Measurements from ENCODE around the gene RBAK. TPM values are rescaled to one million over a fixed set of nuclear protein-coding genes. Genes with fewer than 3 reads are reported as not detected.

Gene RBAK
- total RNA-seq, 1 donor from 2014 or later, result 24.5 TPM

DNA sequence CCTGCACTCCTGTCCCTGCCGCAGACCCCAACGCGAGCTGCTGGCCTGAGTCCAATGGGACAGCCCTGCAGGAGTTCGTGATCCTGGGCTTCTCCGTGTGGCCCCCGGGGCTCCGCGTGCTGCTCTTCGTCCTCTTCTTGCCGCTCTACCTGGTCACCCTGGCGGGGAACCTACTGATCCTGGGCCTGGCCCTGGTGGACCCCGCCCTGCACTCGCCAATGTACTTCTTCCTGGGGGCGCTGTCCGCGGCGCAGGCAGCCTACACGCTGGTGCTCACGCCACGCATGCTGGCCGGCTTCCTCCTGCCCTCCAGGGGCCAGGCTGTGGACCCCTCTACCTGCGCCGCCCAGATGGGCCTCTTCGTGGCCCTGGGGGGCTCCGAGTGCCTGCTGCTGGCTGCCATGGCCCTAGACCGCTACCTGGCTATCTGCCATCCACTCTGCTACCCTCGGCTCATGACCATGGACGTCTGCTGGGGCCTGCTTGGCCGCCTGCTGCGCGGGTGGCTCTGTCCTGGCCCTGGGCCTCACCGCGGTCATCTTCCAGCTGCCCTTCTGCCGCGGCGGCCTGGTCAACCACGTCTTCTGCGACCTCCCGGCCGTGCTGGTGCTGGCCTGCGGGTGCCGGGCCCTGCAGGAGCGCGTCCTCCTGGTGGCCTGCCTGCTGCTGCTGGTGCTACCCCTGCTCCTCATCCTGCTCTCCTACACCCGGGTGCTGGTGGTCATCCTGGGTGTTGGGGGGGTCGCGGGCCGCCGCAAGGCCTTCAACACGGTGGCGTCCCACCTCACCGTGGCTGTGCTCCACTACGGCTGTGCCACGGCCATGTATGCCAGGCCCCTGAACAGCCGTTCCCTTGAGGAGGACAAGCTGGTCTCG is 71.7 kb downstream of the RBAK start:
- Mint-ChIP-seq H3K4me1 (no peaks in the 10 kb centered on the region), H3K36me3 (no peaks in the 10 kb centered on the region), H3K9me3 (peaks cover 3% of the 10 kb centered on the region), H3K27me3 (ENCODE audit: insufficient read depth, low read depth) (peaks cover 2% of the 10 kb centered on the region), H3K27ac (no peak overlapping the region), H3K4me3 (no peak overlapping the region)
- H3K4me3 ChIP-seq, result no peak overlapping the region
- H2AFZ ChIP-seq (replicated peaks), result no peak overlapping the region
- no peaks in the 10 kb centered on the region for H3K4me1 ChIP-seq
- no peaks in the 10 kb centered on the region for H3F3A ChIP-seq (ENCODE audit: low read depth)
- no peaks in the 10 kb centered on the region for H3K9me3 ChIP-seq (ENCODE audit: low read depth)
- H4K20me1 ChIP-seq (ENCODE audit: low read depth), result no peaks in the 10 kb centered on the region
- no peak overlapping the region for H3K27ac ChIP-seq
- DNase-seq (ENCODE audit: low spot score), result no peak
- TF ChIP-seq, protein P1, sequence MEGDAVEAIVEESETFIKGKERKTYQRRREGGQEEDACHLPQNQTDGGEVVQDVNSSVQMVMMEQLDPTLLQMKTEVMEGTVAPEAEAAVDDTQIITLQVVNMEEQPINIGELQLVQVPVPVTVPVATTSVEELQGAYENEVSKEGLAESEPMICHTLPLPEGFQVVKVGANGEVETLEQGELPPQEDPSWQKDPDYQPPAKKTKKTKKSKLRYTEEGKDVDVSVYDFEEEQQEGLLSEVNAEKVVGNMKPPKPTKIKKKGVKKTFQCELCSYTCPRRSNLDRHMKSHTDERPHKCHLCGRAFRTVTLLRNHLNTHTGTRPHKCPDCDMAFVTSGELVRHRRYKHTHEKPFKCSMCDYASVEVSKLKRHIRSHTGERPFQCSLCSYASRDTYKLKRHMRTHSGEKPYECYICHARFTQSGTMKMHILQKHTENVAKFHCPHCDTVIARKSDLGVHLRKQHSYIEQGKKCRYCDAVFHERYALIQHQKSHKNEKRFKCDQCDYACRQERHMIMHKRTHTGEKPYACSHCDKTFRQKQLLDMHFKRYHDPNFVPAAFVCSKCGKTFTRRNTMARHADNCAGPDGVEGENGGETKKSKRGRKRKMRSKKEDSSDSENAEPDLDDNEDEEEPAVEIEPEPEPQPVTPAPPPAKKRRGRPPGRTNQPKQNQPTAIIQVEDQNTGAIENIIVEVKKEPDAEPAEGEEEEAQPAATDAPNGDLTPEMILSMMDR (IDR thresholded peaks at IDR 0.05), result no peak
- TF ChIP-seq EZH2phosphoT487 (IDR thresholded peaks at IDR 0.05) (no peak), EZH2 (IDR thresholded peaks at IDR 0.05) (no peak)
- no peaks in the 10 kb centered on the region for H3K27me3 ChIP-seq
- H3K79me2 ChIP-seq (ENCODE audit: low read depth), result no peaks in the 10 kb centered on the region
- no peaks in the 10 kb centered on the region for H3K36me3 ChIP-seq
- H3K9ac ChIP-seq, result no peak overlapping the region
- no peak overlapping the region for H3K4me2 ChIP-seq

Small RNA genes within 50 kb of the gene (small RNA-seq; reads per million reads assigned to genes)
- gene AC092032.1, result not detected

Other genes starting within 250 kb of the RBAK start
- 0.06 TPM in 1 of 2 replicates, not detected in the other for gene PAPOLB, start 183.8 kb upstream of the RBAK start, total RNA-seq (ENCODE audit: low replicate concordance)
- 3.1 and 5.8 TPM in 2 replicates for gene RADIL, start 162.1 kb upstream of the RBAK start, total RNA-seq (ENCODE audit: low replicate concordance)
- gene MMD2, start 86.7 kb upstream of the RBAK start, total RNA-seq (ENCODE audit: low replicate concordance), result 0.28 TPM in 1 of 2 replicates, not detected in the other
- gene WIPI2, start 144.4 kb downstream of the RBAK start, total RNA-seq (ENCODE audit: low replicate concordance), result 64.9 and 74.8 TPM in 2 replicates
- 7.3 and 20.8 TPM in 2 replicates for gene SLC29A4, start 237.1 kb downstream of the RBAK start, total RNA-seq (ENCODE audit: low replicate concordance)

Measured in neural progenitor cell (in vitro differentiated cells).